Loucy (cell line): ENCODE data around the gene PLEKHN1.
A peak's percentile ranks its signal among the peaks of the same experiment; 100 is the strongest.

ENCODE experiments used
- H2AFZ ChIP-seq: fragments of 200-600 bp; sonication (generic); 2 replicates; pipeline ENCODE4 v1.6.0; 2016; ENCODE audit warnings: antibody characterized with exemption, mild to moderate bottlenecking, low read length, moderate library complexity
- H3F3A ChIP-seq: fragments of 200-600 bp; 2 replicates; pipeline ENCODE4 v1.6.0; 2016; ENCODE audit warnings: antibody characterized with exemption, low read depth, mild to moderate bottlenecking
- H3K27me3 ChIP-seq: fragments of 200-600 bp; sonication (generic); 2 replicates; pipeline ENCODE4 v1.6.1; 2014; ENCODE audit warnings: low read length, mild to moderate bottlenecking; ENCODE audit not compliant: insufficient read depth, poor library complexity, severe bottlenecking
- H3K36me3 ChIP-seq: fragments of 200-600 bp; sonication (generic); 2 replicates; pipeline ENCODE4 v1.6.1; 2016; ENCODE audit warnings: low read length; ENCODE audit not compliant: insufficient read depth
- H3K4me1 ChIP-seq: fragments of 200-600 bp; sonication (generic); 2 replicates; pipeline ENCODE4 v1.5.1; 2014; ENCODE audit warnings: low read length, mild to moderate bottlenecking; ENCODE audit not compliant: insufficient read depth, poor library complexity, severe bottlenecking
- H3K4me2 ChIP-seq: fragments of 200-600 bp; sonication (generic); 2 replicates; pipeline ENCODE4 v1.6.0; 2014; ENCODE audit warnings: antibody characterized with exemption, low read length, low read depth, mild to moderate bottlenecking; ENCODE audit not compliant: poor library complexity, severe bottlenecking
- H3K4me3 ChIP-seq: fragments of 200-600 bp; sonication (generic); 2 replicates; pipeline ENCODE4 v1.5.1; 2014; ENCODE audit warnings: low read length, mild to moderate bottlenecking, mixed read lengths; ENCODE audit not compliant: poor library complexity, severe bottlenecking
- H3K79me2 ChIP-seq: fragments of 200-600 bp; sonication (generic); 2 replicates; pipeline ENCODE4 v1.6.1; 2014; ENCODE audit warnings: low read length; ENCODE audit not compliant: insufficient read depth
- H3K9ac ChIP-seq: fragments of 200-600 bp; sonication (generic); 2 replicates; pipeline ENCODE4 v1.6.0; 2014; ENCODE audit warnings: mild to moderate bottlenecking, low read depth, low read length, moderate library complexity; ENCODE audit not compliant: poor library complexity, severe bottlenecking
- H3K9me2 ChIP-seq: fragments of 200-600 bp; sonication (generic); replicated peaks from 2 replicates; pipeline ENCODE4 v1.6.1; 2016; ENCODE audit warnings: low read depth, low read length, mixed read lengths
- H3K9me3 ChIP-seq: fragments of 200-600 bp; sonication (generic); 2 replicates; pipeline ENCODE4 v1.6.1; 2014; ENCODE audit warnings: mild to moderate bottlenecking, antibody characterized with exemption, low read length, low read depth; ENCODE audit not compliant: insufficient read depth
- H4K20me1 ChIP-seq: fragments of 200-600 bp; sonication (generic); 2 replicates; pipeline ENCODE4 v1.6.0; 2014; ENCODE audit warnings: antibody characterized with exemption, low read length, mild to moderate bottlenecking; ENCODE audit not compliant: insufficient read depth, poor library complexity, severe bottlenecking
- EZH2phosphoT487 ChIP-seq: fragments of 200-600 bp; IDR thresholded peaks from 2 replicates; pipeline ENCODE4 v1.6.1; 2018; ENCODE audit warnings: antibody characterized with exemption, mild to moderate bottlenecking, moderate library complexity, borderline replicate concordance
- TF ChIP-seq, protein P1 (sequence below): fragments of 200-600 bp; sonication (generic); conservative IDR thresholded peaks from 2 replicates; pipeline ENCODE4 v1.5.1; 2014; ENCODE audit warnings: mild to moderate bottlenecking, antibody characterized with exemption, low read length

Gene PLEKHN1

DNA sequence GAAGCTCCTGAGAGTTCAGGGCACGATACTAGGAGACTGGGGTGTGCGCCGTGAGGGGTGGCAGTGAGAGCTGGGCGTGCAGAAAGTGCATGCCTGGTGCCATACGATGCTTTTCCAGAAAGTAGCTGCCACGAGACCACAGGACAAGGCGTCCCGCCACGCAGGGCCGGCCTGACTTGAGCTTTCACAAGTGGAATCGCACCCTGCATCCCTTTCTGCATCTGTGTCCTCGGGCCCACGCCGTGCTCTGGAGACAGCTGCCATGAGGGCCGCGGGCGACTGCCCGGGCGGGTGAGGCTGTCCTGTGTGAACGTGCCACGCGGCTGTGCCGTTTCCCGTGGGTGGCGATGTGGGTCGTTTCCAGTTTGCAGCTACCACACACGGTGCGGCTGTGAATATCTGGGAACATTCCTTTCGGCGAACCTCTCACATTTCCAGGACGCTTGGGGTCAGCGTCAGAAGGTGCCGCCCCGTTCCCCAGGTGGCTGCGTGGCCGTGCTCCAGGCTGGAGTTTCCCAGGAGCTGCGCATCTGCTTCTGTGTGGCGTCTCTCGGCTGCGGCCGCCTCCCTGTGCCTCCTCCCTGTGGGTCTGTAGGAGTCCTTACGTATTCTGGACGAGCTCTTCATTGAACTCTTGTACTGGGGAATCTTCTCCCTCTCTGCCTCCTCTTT, 16.6 kb downstream of the PLEKHN1 start:
- no peaks in the 10 kb centered on the region for H3K9me2 ChIP-seq
- H3K4me3 ChIP-seq: no peak overlapping the region
- H3K79me2 ChIP-seq: no peaks in the 10 kb centered on the region
- H3K4me2 ChIP-seq: no peak overlapping the region
- no peak overlapping the region for H2AFZ ChIP-seq
- no peaks in the 10 kb centered on the region for H3K27me3 ChIP-seq
- H3K36me3 ChIP-seq: no peaks in the 10 kb centered on the region
- H3K4me1 ChIP-seq: no peaks in the 10 kb centered on the region
- no peaks in the 10 kb centered on the region for H3K9me3 ChIP-seq
- H3F3A ChIP-seq: no peaks in the 10 kb centered on the region
- H4K20me1 ChIP-seq: no peaks in the 10 kb centered on the region
- no peak for TF ChIP-seq EZH2phosphoT487
- TF ChIP-seq, protein P1, sequence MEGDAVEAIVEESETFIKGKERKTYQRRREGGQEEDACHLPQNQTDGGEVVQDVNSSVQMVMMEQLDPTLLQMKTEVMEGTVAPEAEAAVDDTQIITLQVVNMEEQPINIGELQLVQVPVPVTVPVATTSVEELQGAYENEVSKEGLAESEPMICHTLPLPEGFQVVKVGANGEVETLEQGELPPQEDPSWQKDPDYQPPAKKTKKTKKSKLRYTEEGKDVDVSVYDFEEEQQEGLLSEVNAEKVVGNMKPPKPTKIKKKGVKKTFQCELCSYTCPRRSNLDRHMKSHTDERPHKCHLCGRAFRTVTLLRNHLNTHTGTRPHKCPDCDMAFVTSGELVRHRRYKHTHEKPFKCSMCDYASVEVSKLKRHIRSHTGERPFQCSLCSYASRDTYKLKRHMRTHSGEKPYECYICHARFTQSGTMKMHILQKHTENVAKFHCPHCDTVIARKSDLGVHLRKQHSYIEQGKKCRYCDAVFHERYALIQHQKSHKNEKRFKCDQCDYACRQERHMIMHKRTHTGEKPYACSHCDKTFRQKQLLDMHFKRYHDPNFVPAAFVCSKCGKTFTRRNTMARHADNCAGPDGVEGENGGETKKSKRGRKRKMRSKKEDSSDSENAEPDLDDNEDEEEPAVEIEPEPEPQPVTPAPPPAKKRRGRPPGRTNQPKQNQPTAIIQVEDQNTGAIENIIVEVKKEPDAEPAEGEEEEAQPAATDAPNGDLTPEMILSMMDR: no peak
- H3K9ac ChIP-seq: no peak overlapping the region

DNA sequence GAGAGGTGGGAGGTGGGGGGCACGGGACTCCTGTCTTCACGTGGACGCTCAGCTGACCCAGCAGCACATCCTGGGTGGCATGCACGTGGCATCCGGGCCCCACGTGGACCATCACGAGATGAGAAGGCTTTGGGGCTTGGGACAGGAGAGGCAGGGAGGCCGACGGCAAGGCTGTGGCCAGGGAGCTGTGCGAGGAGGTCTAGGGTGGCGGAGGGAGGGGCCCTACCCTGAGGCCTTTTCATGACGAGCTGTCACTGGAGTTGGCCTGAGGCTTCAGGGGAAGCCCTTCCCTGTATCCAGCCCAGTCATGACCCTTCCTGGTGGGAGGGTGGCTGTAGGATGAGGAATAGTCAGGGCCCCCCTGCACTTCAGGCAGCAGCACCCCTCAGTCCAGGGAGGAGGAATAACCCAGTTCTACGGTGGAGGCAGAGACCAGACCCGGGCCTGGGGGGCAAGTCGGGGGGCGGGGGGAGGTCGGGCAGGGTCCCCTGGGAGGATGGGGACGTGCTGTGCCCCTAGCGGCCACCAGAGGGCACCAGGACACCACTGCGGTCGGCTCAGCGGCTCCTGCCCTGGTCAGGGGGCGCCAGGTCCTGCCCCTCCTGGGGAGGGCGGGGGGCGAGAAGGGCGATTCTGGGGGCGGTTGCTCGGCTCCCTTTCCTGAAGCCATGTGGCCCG, 17.7 kb downstream of the PLEKHN1 start:
- Histone ChIP-seq H3F3A (no peaks in the 10 kb centered on the region), H3K4me1 (no peaks in the 10 kb centered on the region), H3K4me3 (no peak overlapping the region), H3K36me3 (no peaks in the 10 kb centered on the region), H3K79me2 (no peaks in the 10 kb centered on the region), H2AFZ (no peak overlapping the region), H3K27me3 (no peaks in the 10 kb centered on the region), H4K20me1 (no peaks in the 10 kb centered on the region), H3K9ac (no peak overlapping the region), H3K9me2 (no peaks in the 10 kb centered on the region), H3K4me2 (no peak overlapping the region), H3K9me3 (no peaks in the 10 kb centered on the region)
- no peak for TF ChIP-seq EZH2phosphoT487
- TF ChIP-seq, protein P1: peak; percentile 77

DNA sequence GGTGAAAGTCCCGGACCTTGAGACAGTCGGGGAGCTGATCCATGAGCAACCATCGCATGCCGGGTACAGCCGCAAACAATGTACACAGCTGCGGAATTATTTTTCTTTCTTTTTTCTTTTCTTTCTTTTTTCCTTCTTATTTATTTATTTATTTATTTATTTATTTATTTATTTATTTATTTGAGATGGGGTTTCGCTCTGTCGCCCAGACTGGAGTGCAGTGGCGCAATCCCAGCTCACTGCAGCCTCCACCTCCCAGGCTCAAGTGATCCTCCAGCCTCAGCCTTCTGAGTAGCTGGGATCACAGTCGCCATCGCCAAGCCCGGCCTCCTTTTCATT, 18.2 kb downstream of the PLEKHN1 start:
- H3K27me3 ChIP-seq: no peaks in the 10 kb centered on the region
- no peaks in the 10 kb centered on the region for H3F3A ChIP-seq
- no peak overlapping the region for H3K9ac ChIP-seq
- H4K20me1 ChIP-seq: no peaks in the 10 kb centered on the region
- H3K79me2 ChIP-seq: no peaks in the 10 kb centered on the region
- no peaks in the 10 kb centered on the region for H3K4me1 ChIP-seq
- H3K9me2 ChIP-seq: no peaks in the 10 kb centered on the region
- no peaks in the 10 kb centered on the region for H3K36me3 ChIP-seq
- no peaks in the 10 kb centered on the region for H3K9me3 ChIP-seq
- H3K4me2 ChIP-seq: no peak overlapping the region
- TF ChIP-seq, protein P1: no peak; the same call in 1 of the 2 replicates
- no peak for TF ChIP-seq EZH2phosphoT487
- no peak overlapping the region for H3K4me3 ChIP-seq
- no peak overlapping the region for H2AFZ ChIP-seq
